IPS-18c (cell line): Measurements from ENCODE around the gene MAFG.

Experiments used
- H3K4me3 ChIP-seq: 2 replicates; pipeline ENCODE4 v1.7.0; 2013; ENCODE audit warnings: low read depth, mild to moderate bottlenecking, low read length, moderate library complexity; ENCODE audit not compliant: insufficient read depth
- H3K9me3 ChIP-seq: one replicate; pipeline ENCODE4 v1.6.1; 2013; ENCODE audit warnings: mild to moderate bottlenecking, low read length, moderate library complexity; ENCODE audit not compliant: control insufficient read depth, insufficient read depth

MAFG gene

DNA sequence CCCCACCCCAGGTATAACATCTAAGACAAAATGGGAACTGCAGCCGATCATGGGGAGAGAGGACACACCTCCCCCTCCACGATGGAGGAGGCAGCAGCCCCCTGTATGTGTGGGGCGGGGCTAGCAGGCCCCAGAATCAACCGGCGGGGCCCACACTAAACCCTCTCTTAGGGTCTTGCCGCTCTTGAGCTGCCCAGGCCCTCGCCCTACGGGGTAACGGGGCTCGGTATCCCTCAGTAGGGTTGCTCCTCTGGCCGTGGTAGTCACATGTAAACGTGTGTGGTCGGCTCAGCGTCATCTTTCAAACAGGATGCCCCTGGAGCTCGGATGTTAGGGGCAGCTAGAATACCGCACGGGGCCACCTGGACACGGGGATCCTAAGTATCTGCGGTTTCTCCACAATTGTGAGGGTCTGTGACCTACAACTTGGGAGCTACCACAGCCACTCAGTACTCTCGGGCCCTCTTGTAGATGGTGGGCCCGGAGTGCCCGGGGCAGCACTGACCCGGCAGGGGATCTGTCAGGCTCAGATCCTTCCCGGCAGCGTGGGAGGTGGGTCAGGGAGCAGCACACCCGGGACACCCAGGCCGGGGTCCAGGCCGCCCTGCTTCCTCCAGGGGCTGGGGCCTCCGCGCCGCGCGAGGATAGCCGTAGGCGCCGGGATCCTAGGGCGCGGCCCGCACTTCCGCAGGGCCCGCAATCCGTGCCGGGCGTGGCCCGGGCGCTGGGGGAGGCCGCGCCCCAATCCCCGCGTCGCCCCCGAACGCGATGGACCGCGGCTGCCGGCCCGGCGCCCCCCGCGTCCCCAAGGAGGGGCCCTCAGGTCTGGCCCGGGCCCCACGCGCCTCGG lies 57.2 kb downstream of the MAFG start:
- H3K9me3 ChIP-seq = no peaks in the 10 kb centered on the region
- peak overlapping the region; percentile 78 for H3K4me3 ChIP-seq

DNA sequence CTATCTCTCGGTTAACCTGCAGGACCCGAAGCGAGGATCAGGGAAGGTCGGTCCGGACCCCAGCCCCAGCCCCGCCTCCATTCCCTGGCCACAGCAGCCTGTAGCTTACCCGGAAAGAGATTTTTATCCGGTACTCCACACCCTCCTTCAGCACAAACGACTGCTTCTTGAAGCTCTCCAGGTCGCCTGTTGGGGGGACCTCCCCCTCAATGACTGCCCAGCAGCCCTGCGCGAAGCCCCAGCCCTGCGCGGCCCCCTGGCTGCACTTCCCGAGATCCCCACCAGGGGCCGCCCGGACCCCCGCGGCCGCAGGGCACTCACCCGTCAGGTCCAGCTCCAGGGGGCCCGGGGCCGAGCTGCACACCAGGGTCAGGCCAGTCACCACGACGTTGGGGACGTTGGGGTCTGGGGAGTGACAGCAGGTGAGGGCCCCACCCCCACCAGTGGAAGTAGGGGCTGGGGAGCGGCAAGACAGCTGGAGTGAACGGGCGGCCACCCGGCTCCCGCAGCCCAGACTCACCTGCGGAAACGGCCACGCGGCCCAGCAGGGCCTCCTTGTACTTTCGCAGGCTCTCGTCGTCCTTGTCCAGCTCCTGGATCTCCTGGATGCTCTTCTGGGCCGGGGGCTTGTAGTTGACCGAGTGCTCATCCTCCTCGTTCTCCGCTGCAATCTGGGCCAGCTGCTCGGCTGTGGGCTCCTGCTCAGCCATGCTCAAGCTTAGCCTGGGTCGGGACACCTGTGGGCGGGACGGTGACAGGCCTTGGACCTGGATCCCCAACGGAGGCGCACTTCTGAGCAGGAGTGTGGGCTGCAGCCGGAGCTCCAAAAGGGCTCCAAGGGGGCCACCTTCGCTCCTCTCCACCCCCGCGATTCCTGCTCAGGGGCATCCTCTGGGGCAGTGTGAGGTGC lies 58.1 kb downstream of the MAFG start:
- H3K9me3 ChIP-seq = no peaks in the 10 kb centered on the region
- H3K4me3 ChIP-seq = peak overlapping the region; percentile 78

DNA sequence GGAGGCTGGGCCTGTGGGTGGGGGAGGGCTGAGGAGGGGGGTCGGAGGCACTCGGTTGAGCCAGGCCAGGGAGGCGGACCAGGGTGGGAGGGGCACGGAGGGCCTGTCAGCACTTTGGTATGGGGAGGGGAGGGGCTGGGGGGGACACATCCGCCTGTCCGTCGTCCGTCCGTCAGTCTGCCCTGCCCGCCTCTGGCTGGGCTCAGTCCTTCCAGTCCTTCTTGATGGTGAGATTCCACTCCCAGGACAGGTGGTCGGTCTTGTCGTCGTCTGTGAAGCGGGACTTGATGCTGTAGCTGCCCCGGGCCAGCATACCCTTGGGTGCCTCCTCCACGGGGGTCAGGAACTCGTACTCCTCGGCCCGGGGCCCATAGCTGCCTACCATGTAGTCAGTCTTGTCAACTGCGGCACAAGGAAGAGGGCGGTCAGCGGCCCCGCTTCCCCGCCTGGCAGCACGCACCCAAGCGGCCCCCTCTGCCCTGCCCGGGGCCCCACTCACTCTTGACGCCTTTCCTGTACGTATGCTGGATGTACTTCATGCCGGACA lies 58.8 kb downstream of the MAFG start:
- no peak overlapping the region for H3K4me3 ChIP-seq
- no peaks in the 10 kb centered on the region for H3K9me3 ChIP-seq
